ENCODE results near the gene BACH2.

DNA sequence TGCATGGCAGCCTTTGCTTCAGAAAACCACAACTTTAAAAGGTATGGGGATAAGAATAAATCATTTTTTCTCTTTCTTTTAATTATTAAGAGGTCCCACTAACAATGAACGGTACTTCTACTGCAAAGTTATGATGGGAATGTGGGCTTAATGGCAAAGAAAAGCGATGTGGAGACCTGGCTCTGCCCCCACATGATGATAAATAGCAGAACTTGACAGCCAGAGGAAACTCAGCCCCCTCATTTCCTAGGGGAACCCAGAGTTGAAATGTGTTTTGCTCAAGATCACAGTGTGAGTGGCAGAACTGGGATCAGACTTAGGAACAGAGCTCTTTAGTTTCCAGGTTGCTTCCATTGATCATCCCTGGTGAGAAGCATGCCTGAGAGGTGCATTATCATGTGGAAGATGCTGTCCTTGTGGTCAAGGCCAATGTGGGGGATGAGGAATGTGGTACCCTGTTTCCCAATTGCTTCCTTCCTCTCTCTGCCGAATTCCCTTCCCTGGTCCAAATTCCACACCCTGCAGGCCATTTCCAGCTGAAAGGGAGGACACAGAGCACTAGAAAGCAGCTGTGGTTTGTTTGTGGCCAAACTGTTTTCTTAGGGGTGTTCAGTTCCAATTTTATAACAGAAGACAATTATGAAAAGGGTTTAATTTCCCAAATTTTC lies 66.0 kb downstream of the BACH2 start:
- TF ChIP-seq CTCF (IDR thresholded peaks at IDR 0.05) (no peak), POLR2AphosphoS5 (IDR thresholded peaks at IDR 0.05) (no peak), POLR2A (IDR thresholded peaks at IDR 0.05) (no peak)

Measured in stomach (tissue), 4 donors.